Measurements from ENCODE around the gene CTDSPL.

Gene CTDSPL

GRCh38 chr3:38005076-38006020 lies 143.7 kb downstream of the CTDSPL start:
- no peak for DNase-seq

DNA sequence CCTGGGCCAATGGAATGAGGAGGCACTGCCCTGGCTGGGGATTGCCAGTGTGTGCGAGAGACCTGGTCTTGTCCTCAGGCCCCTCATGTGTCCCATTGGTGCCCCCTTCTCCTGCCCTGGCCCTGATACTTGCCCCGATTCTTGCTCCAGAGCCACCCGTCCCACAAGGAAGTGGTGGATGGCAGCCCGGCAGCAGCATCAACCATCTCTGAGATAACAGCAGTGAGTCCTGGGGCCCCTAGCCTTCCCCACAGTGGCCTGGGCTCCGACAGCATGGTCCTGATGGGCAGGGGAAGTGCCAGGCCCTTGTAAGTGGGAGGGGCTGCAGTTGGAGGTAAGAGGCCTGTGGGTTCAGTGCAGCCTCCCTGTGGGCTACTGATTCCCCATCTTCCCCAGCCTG lies 144.4 kb downstream of the CTDSPL start:
- DNase-seq: no peak

GRCh38 chr3:38006445-38006995 lies 144.8 kb downstream of the CTDSPL start:
- DNase-seq: no peak

GRCh38 chr3:38007754-38008090 lies 146.0 kb downstream of the CTDSPL start:
- no peak for DNase-seq

DNA sequence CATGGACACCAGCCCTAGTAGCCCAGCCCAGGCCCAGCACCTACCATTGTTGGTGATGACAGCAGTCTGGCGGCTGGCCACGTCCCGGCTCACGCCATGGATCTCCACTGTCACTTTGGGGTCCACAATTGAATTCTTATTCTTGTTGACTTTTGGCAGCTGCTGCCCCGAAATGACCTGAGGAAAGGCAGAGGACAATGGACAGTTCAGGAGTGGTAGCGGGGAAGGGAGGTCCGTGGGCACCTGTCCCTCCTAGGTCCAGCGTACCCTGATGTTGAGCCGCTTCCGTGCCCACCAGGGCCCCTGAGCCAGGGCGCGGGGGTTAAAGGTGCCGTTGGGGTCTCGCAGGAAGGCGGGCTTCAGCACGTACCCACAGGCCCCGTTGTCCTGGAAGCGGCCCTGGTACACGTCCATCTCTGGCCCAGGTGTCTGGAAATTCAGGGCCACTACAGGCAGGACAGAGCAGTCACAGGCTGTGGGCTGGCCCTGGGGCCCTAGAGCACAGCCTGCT lies 146.6 kb downstream of the CTDSPL start:
- DNase-seq: no peak

DNA sequence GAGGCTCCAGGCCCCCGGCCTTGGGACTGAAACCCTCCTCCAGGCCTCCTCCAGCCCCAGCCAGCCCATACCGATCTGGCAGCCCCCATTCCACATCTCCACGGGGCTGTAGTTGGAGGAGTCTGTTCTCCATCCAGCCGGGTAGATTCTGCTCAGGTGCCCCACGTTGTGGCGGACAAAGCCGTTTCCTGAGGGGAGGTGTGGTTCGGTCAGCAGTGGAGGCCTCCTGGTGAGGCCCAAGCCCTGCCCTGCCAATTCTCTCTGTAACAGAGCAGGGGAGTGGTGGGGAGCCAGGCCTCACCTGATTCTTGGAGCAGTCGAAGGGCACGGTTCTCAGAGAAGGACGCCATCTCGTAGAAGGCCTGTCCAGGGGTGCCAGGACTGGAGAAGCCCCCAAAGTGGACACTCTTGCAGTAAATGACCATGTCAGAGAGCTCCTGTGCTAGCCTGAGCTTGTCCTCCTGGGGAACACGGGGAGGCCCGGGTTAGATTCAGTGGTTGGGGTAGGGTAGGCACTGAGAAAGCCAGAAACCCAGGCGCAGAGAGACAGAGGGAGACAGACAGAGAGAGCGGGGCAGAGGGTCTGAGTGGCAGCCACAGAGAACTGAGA lies 147.4 kb downstream of the CTDSPL start:
- DNase-seq: no peak

- no peak for DNase-seq
Observed at GRCh38 chr3:38009807-38010591, 148.3 kb downstream of the CTDSPL start.

DNA sequence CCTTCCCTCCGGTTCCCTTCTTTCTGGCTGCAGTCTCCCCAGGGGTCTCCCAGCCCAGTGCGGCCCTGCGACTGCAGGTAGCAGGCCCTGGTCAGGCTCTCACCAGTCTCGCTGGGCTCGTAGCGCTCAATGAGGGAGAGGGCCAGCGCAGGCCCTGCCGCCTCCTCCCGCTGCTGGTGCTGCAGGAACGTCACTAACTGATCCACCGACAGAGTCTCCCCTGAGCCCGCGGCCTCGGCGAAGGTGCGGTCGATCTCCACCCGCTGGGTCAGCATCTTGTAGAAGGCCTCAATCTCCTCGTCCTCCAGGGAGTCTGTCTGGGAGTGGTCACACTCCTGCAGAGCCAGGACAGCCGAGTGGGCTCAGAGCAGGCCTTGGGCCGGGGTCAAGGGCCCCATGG lies 149.4 kb downstream of the CTDSPL start:
- no peak for DNase-seq

DNA sequence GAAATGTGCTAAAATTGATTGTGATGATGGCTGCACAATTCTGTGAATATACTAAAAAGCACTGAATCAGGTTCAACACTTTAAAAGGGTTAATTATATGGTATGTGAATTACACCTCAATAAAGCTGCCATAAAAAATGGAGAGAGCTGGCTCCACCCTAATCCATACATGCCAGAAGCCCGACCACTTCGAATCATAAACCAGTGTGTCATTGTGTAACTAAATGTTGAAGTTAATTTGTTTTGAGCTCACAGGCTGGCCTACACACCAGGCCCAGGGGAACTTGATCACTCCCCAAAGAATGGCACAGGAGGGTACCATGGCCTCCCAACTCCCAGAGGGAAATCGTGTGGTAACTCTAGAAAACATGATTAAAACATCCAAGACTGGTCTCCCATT lies 153.8 kb downstream of the CTDSPL start:
- DNase-seq: no peak

DNA sequence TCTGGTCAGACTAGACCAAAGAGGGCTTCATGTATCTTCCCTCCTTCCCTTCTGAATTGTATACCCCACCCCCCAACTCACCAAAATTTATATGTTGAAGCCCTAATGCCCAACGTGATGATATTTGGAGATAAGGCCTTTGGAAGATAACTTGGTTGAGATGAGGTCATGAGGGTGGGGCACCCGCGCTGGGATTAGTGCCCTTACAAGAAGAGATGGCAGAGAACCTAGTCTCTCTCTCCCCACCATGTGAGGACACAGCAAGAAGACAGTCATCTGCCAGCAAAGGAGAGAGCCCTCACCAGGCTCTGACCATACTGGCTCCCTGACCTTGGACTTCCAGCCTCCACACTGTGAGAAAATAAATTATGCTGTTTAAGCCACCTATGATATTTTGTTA lies 154.3 kb downstream of the CTDSPL start:
- no peak for DNase-seq

GRCh38 chr3:38016410-38016809 lies 154.7 kb downstream of the CTDSPL start:
- no peak for DNase-seq

DNA sequence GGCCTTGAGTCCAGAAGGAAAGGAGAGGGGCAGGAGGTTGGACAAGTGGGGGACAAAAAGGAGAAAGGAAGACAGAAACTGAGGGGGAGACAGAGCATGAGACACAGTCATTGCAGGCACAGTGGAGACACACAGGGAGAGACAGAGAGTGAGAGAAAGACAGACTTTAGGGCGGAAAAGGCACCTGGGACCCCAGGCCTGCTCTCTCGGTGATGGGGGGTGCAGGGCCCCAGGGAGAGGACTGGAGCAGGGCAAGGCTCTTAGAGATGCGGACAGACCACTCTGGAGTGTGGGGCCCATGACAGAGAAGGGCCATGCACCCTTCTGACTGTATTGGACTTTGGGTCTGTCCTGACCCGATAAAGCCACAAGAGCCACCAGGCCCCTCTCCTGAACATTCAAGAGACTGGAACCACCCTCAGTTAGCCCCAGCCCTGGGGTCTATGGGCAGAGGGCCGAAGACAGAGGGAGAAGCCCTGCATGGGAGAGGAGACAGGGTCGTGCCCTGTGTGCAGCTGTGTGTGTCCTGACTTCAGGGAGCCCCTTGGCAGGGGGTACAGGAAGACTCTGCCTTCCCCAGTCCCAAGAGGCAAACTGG lies 155.3 kb downstream of the CTDSPL start:
- DNase-seq: no peak

DNA sequence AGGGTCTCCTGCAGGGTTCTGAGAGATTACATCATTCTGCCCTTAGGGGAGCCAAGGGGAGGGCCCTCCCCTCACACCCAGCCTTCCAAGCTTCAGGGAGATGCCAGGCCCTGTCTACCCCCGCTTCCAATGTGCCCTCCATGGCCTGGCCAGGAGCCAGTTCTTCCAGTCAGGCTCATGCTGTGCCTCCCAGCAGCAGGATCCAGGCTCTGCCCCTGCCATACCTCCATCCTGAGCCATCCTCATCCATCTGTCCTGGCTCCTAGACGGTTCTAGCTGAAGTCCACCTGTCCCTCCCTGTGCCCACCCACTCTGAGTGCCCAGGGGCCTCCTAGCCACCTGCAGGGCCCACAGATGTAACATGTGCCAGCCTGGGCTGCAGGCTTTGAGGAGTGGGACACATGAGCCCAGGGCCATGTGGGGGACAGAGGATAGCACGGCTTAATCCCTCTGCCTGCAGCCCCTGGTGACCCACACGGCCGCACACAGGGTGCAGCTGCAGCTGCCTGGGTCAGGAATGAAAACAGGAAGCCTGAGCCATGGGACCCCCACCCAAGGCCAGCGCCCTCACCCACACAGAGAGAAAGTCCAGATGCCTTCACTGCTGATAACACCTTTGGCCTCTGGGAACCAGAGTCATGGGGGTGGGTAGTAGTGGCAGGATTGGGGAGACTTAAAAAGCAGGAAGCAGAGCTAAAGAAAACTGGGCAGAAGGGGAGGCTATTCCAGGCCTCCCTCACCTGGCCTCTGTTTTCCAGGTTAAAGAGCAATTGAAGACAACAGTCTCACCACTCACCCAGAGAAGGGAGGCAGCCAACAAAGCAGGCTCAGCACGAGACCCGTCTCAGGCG lies 156.0 kb downstream of the CTDSPL start:
- DNase-seq: no peak

DNA sequence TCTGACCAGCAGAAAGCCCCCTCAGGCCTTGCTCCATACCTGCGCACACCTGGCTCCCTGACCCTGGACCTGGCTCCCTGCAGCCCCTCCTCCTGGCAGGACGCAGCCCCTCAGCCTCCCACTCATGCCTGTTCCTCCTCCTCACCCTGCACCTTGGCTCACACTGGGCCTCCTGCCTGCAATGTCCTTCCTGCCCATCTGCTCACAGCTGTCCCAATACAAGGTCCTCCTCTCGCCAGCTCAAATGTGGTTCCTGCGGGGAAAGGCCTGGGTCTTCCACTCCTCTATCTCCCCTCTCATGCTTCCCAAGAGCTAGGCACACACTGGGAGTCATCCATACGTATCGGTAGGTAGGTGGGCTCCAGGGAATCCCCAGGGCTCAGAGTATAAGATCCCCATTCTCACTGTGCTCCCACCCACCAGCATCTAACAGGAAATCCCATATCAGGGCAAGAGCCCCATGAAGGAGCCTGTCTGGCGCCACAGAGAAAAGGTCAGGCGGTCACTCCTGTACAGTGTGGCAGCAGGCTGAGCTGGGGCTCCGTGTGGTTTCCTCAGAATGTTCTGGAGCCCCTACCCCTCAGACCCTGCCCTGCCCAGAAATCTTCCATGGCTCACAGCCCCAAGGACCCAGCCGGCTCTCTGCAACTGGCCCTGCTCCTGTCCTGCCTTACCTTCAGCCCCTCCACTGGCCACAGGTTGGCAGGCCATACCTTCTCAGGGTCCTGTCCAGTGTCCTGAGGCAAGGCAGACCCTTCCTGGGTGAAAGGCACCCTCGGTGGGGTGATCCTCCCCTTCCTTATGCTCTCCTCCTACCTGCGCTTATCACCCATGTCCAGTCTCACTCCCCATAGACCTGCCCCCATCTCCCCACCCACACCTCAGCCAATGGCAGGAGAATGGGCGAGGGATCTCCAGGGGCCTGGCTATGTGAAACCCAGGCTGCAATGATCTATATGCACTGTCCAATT lies 156.9 kb downstream of the CTDSPL start:
- no peak for DNase-seq

GRCh38 chr3:38019658-38020341 lies 158.1 kb downstream of the CTDSPL start:
- DNase-seq: no peak

- no peak for DNase-seq
Observed at GRCh38 chr3:38020342-38020726, 158.7 kb downstream of the CTDSPL start.

- no peak for DNase-seq
Observed at GRCh38 chr3:38021196-38021595, 159.5 kb downstream of the CTDSPL start.

- DNase-seq: no peak
Observed at GRCh38 chr3:38022301-38022700, 160.6 kb downstream of the CTDSPL start.

GRCh38 chr3:38022896-38023709 lies 161.4 kb downstream of the CTDSPL start:
- DNase-seq: no peak

Measured in stimulated activated CD8-positive, alpha-beta memory T cell treated with anti-CD3 and anti-CD28 coated beads, Interleukin-4, amount 100 ng/mL, for 48 hours (primary cell).